KG1 (cell line): ENCODE measurements around the gene YDJC.

Source experiments
- DNase-seq: peaks from one replicate; lab custom pipeline; 2025; lab: John Stamatoyannopoulos, UW

The YDJC gene

GRCh38 chr22:21579474-21579851, 50.4 kb downstream of the YDJC start:
- no peak for DNase-seq
